GM19025 (cell line): ENCODE measurements around the gene FRS2.
"Not testable (repeated sequence)": the region's sequence is repeated elsewhere in the genome, so short reads cannot be mapped to it uniquely, and the experiment has no call there.

Source experiments
- ATAC-seq: cut with Tn5 transposase; IDR thresholded peaks from one replicate; pipeline ENCODE4 v1.9.1; 2021; ENCODE audit warnings: mild to moderate bottlenecking, low read depth, moderate library complexity; ENCODE audit not compliant: unreplicated experiment

The FRS2 gene

GRCh38 chr12:69470189-69471075 is at the start of gene FRS2:
FRS2 (plus strand) TSS chr12:69470388; CDS start chr12:69569031, 98,643 bp downstream.
- ATAC-seq, result peak; percentile 98

GRCh38 chr12:69421548-69421947 is 48.6 kb upstream of the FRS2 start:
- ATAC-seq, result no peak

GRCh38 chr12:69423037-69423905 is 46.9 kb upstream of the FRS2 start:
- no peak for ATAC-seq

GRCh38 chr12:69425417-69425816 is 44.8 kb upstream of the FRS2 start:
- no peak for ATAC-seq

GRCh38 chr12:69428351-69429073 is 41.7 kb upstream of the FRS2 start:
- ATAC-seq, result no peak

GRCh38 chr12:69430942-69431590 is 39.1 kb upstream of the FRS2 start:
- no peak for ATAC-seq

- ATAC-seq, result no peak
Observed at GRCh38 chr12:69431591-69432222, 38.5 kb upstream of the FRS2 start.

- no peak for ATAC-seq
Observed at GRCh38 chr12:69433653-69434052, 36.5 kb upstream of the FRS2 start.

- no peak for ATAC-seq
Observed at GRCh38 chr12:69435644-69436043, 34.5 kb upstream of the FRS2 start.

- ATAC-seq, result no peak
Observed at GRCh38 chr12:69437073-69437472, 33.1 kb upstream of the FRS2 start.

GRCh38 chr12:69438539-69438938 is 31.6 kb upstream of the FRS2 start:
- no peak for ATAC-seq

GRCh38 chr12:69440016-69440415 is 30.2 kb upstream of the FRS2 start:
- no peak for ATAC-seq

GRCh38 chr12:69440886-69441285 is 29.3 kb upstream of the FRS2 start:
- ATAC-seq, result no peak

- ATAC-seq, result no peak
Observed at GRCh38 chr12:69442894-69443293, 27.3 kb upstream of the FRS2 start.

GRCh38 chr12:69443916-69444315 is 26.3 kb upstream of the FRS2 start:
- ATAC-seq, result no peak

- ATAC-seq, result no peak
Observed at GRCh38 chr12:69447892-69448291, 22.3 kb upstream of the FRS2 start.

- not testable (repeated sequence) for ATAC-seq
Observed at GRCh38 chr12:69452598-69453132, 17.5 kb upstream of the FRS2 start.

- no peak for ATAC-seq
Observed at GRCh38 chr12:69456239-69456638, 13.9 kb upstream of the FRS2 start.

GRCh38 chr12:69457433-69457832 is 12.8 kb upstream of the FRS2 start:
- ATAC-seq, result no peak
